ENCODE measurements around the gene FBXO10.

FBXO10 gene, protein sequence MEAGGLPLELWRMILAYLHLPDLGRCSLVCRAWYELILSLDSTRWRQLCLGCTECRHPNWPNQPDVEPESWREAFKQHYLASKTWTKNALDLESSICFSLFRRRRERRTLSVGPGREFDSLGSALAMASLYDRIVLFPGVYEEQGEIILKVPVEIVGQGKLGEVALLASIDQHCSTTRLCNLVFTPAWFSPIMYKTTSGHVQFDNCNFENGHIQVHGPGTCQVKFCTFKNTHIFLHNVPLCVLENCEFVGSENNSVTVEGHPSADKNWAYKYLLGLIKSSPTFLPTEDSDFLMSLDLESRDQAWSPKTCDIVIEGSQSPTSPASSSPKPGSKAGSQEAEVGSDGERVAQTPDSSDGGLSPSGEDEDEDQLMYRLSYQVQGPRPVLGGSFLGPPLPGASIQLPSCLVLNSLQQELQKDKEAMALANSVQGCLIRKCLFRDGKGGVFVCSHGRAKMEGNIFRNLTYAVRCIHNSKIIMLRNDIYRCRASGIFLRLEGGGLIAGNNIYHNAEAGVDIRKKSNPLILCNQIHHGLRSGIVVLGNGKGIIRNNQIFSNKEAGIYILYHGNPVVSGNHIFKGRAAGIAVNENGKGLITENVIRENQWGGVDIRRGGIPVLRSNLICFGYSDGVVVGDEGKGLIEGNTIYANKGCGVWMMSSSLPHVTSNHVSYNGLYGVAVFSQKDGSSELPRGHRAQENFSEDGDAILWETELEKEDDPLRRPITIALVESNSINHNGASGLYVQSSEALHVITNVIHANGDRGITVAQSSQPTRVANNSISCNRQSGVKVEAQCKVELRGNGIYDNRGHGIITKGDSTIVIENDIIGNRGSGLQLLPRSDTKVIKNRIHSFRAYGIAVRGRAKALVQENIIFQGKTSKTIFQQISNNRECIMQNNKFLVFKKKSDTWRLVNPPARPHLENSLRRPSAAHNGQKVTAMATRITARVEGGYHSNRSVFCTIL

DNA sequence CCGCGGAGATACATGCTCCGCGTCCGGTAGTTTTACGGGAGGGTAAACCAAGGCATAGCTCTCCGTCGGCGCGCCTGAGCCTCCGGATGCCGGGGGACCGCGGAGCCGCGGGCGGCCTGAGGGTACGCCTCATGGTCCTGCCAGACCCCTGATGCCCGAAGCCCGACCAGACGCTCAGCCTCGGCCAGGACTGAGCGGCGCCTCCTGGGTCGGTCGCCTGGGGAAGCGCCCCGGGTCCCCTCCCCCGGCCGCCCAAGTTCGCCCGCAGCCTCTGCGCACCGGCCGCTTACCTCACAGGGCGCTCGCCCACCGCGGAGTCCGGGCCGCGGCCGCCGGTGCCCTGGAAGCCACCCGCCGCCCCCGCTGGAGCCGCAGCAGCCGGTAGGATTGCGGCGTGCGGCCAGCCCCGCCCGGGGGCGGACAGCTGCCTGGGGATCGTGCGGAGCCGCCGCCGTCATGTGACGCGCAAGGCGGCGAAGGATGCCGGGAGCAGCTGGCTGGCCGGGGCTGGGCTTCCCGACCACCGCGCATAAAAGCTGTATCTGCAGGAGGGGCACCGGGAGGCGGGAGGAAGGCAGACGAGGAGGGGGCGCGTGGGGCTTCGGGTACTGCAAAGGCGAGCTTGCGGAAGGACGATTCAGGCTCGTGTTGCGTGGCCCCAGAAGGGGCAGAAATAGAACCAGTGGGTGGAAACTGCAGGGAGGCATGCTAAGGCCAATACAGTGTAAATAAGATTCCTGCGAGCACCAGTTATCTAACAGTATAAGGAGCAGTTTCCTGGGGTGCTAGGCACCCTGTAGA is at the start of gene FBXO10:
FBXO10 (minus strand) TSS at position 460 of the 801 bp plus-strand sequence. CDS start 34,612 bp downstream, outside the sequence.
- Mint-ChIP-seq H3K27me3 (peaks cover 6% of the 10 kb centered on the region), H3K4me3 (peak within 1 kb of the TSS; percentile 85), H3K9me3 (no peaks in the 10 kb centered on the region), H3K4me1 (ENCODE audit: low read depth) (peaks cover 36% of the 10 kb centered on the region), H3K36me3 (ENCODE audit: low read depth) (peaks cover 21% of the 10 kb centered on the region), H3K27ac (peak within 1 kb of the TSS; percentile 90)
- intact Hi-C loops (cut with micrococcal nuclease): no loop called here

DNA sequence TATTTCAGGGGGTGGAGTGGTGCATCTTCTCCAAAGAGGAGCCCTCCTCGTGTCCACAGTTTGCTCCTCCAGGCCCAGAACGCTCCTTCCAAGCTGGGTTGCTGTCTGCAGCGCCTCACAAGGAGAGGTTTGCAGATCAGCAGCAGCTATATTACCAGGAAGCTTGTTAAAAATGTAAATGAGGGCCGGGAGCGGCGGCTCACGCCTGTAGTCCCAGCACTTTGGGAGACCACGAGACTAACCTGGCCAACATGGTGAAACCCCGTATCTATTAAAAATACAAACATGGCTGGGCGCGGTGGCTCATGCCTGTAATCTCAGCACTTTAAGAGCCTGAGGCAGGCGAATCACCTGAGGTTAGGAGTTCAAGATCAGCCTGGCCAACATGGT is 49.6 kb upstream of the FBXO10 start:
- Mint-ChIP-seq H3K27me3 (peaks cover 2% of the 10 kb centered on the region), H3K4me3 (no peak overlapping the region), H3K4me1 (ENCODE audit: low read depth) (no peaks in the 10 kb centered on the region), H3K9me3 (no peaks in the 10 kb centered on the region), H3K36me3 (ENCODE audit: low read depth) (no peaks in the 10 kb centered on the region), H3K27ac (no peak overlapping the region)
- intact Hi-C loops (cut with micrococcal nuclease): no loop called here

DNA sequence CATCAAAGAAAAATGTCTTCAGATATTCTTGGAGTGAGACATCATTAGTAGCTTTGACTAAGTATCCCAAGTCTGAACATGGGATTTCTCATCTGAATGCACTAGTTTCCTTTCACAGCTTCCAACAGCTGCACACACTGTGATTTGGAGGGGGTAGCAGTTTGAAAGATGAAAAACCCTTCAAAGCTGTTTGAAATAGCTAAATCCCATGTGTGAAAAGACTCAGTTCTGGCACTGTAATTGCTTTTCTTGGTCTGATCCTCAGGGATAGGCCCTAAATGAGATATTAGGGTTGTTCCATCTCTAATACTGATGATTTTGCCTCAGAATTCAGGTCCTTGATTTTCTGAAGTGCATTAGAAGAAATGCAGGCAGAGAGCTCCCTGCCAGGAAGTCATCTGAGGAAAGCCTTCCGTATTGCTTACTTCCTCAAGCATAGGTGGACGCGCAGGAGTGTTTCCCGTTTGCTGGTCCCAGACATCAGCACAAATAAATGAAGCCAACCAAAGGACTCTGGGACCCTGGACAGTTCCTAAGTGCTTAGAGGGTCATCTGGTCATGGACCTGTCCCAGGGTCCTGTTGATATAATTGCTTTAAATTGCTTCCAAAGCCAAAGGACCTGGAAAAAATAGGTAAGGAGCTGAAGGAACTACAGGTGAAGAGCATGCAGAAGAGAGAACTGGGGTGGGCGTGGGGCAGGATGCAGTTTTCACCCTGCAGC is 49.0 kb upstream of the FBXO10 start:
- Mint-ChIP-seq H3K36me3 (ENCODE audit: low read depth) (no peaks in the 10 kb centered on the region), H3K27me3 (peaks cover 2% of the 10 kb centered on the region), H3K27ac (no peak overlapping the region), H3K4me1 (ENCODE audit: low read depth) (no peaks in the 10 kb centered on the region), H3K4me3 (no peak overlapping the region), H3K9me3 (no peaks in the 10 kb centered on the region)
- intact Hi-C loops (cut with micrococcal nuclease): no loop called here

GRCh38 chr9:37624073-37624472 is 47.9 kb upstream of the FBXO10 start:
- Mint-ChIP-seq H3K36me3 (ENCODE audit: low read depth) (no peaks in the 10 kb centered on the region), H3K27me3 (peaks cover 2% of the 10 kb centered on the region), H3K27ac (no peak overlapping the region), H3K4me1 (ENCODE audit: low read depth) (no peaks in the 10 kb centered on the region), H3K4me3 (no peak overlapping the region), H3K9me3 (no peaks in the 10 kb centered on the region)
- intact Hi-C loops (cut with micrococcal nuclease): no loop called here

- Mint-ChIP-seq H3K27ac (no peak overlapping the region), H3K36me3 (ENCODE audit: low read depth) (no peaks in the 10 kb centered on the region), H3K4me1 (ENCODE audit: low read depth) (no peaks in the 10 kb centered on the region), H3K27me3 (peaks cover 2% of the 10 kb centered on the region), H3K4me3 (no peak overlapping the region), H3K9me3 (no peaks in the 10 kb centered on the region)
- intact Hi-C loops (cut with micrococcal nuclease): no loop called here
Measured at GRCh38 chr9:37623267-37623666, 47.1 kb upstream of the FBXO10 start.

DNA sequence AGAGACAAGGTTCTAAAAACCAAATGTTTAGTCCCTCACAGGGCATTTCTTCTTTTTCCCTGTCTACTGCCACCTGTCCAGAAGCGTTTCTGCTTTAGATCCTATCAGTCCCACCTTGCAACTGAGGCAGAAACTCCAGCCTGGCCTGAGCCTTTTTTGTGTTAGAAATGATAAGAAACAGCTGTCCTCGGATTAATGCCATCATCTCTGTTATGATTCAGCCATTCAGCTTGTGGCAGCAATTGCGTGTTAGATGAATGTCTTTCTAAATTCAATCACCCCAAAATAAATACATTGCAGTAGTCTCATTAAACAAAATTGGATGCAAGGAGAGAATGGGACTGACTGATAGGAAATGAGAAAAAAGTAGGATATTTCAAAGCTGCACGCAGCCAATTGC is 46.3 kb upstream of the FBXO10 start:
- no peak overlapping the region for H3K4me3 Mint-ChIP-seq
- intact Hi-C loops (cut with micrococcal nuclease): no loop called here
- no peaks in the 10 kb centered on the region for H3K9me3 Mint-ChIP-seq
- no peaks in the 10 kb centered on the region for H3K4me1 Mint-ChIP-seq (ENCODE audit: low read depth)
- H3K36me3 Mint-ChIP-seq (ENCODE audit: low read depth): no peaks in the 10 kb centered on the region
- H3K27ac Mint-ChIP-seq: no peak overlapping the region
- H3K27me3 Mint-ChIP-seq: peaks cover 2% of the 10 kb centered on the region

- Mint-ChIP-seq H3K36me3 (ENCODE audit: low read depth) (no peaks in the 10 kb centered on the region), H3K27ac (no peak overlapping the region), H3K4me3 (no peak overlapping the region), H3K27me3 (peaks cover 2% of the 10 kb centered on the region), H3K4me1 (ENCODE audit: low read depth) (no peaks in the 10 kb centered on the region), H3K9me3 (no peaks in the 10 kb centered on the region)
- intact Hi-C loops (cut with micrococcal nuclease): no loop called here
Measured at GRCh38 chr9:37621273-37622121, 45.3 kb upstream of the FBXO10 start.

DNA sequence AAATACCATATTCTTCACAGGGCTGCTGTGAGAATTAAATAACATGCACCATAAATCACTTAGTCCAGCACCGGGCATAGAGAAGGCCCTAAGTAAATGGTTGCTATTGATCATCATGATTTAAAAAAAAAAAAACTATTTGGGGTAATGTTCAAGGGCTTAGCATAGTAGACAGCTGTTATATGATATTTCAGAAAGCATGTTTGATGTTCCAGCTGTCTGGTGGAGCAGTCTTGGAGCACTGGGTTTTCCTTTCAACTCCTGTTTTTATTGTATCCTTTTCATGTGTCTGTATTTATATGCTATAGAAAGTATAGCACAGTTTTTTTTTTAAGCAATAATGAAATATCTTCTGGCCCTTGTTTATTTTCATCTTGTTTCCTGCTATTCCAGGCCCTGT is 44.2 kb upstream of the FBXO10 start:
- H3K4me3 Mint-ChIP-seq: no peak overlapping the region
- no peaks in the 10 kb centered on the region for H3K36me3 Mint-ChIP-seq (ENCODE audit: low read depth)
- H3K9me3 Mint-ChIP-seq: no peaks in the 10 kb centered on the region
- intact Hi-C loops (cut with micrococcal nuclease): no loop called here
- no peak overlapping the region for H3K27ac Mint-ChIP-seq
- H3K27me3 Mint-ChIP-seq: peaks cover 2% of the 10 kb centered on the region
- H3K4me1 Mint-ChIP-seq (ENCODE audit: low read depth): no peaks in the 10 kb centered on the region

DNA sequence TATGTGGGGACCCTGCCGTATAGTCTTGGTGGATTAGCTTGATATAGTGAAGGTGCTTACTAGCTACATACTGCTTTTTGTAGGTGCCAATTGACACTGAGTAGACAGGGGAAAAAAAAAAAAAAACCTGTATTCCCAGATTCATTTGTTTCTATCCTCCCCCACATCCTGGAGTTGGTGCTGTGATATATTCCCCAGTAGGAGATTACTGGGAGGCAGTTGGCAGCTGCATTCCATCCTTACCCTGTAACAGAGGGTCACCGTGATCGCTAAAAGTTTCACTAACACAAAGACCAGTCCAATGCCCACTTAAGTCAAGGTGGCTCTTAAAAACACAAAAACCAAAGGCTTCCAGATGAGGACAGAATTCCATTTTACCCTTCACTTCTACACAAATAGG is 43.6 kb upstream of the FBXO10 start:
- no peak overlapping the region for H3K27ac Mint-ChIP-seq
- no peak overlapping the region for H3K4me3 Mint-ChIP-seq
- no peaks in the 10 kb centered on the region for H3K36me3 Mint-ChIP-seq (ENCODE audit: low read depth)
- H3K4me1 Mint-ChIP-seq (ENCODE audit: low read depth): no peaks in the 10 kb centered on the region
- H3K9me3 Mint-ChIP-seq: no peaks in the 10 kb centered on the region
- H3K27me3 Mint-ChIP-seq: peaks cover 4% of the 10 kb centered on the region
- intact Hi-C loops (cut with micrococcal nuclease): no loop called here

GRCh38 chr9:37618817-37619216 is 42.6 kb upstream of the FBXO10 start:
- intact Hi-C loops (cut with micrococcal nuclease): no loop called here
- H3K36me3 Mint-ChIP-seq (ENCODE audit: low read depth): no peaks in the 10 kb centered on the region
- H3K27me3 Mint-ChIP-seq: peaks cover 2% of the 10 kb centered on the region

DNA sequence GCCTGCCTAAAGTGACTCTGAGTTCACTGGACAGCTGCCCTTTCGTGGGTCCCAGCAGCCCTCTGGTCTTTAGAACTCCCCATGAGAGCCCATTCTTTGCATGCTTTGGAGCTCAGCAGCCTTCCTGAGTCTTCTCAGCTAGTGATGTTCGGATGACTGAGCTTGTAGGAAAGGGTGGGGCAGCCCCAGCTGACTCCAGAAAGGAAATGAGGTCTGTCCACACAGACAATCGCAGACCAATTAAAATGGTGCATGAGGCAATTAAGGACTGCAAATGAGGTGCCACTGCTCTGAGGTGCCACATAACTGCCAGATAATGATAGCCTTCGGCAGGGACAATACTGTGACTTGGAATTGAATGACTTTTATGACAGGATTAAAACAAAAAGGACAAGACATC is 41.7 kb upstream of the FBXO10 start:
- Mint-ChIP-seq H3K4me1 (ENCODE audit: low read depth) (no peaks in the 10 kb centered on the region), H3K27ac (no peak overlapping the region), H3K4me3 (no peak overlapping the region), H3K27me3 (peaks cover 2% of the 10 kb centered on the region), H3K36me3 (ENCODE audit: low read depth) (no peaks in the 10 kb centered on the region), H3K9me3 (no peaks in the 10 kb centered on the region)
- intact Hi-C loops (cut with micrococcal nuclease): no loop called here

More at GRCh38 chr9:37618817-37619216, 42.6 kb upstream of the FBXO10 start:
- Mint-ChIP-seq H3K9me3 (no peaks in the 10 kb centered on the region), H3K4me3 (no peak overlapping the region), H3K4me1 (ENCODE audit: low read depth) (no peaks in the 10 kb centered on the region), H3K27ac (no peak overlapping the region)

GRCh38 chr9:37617161-37617560 is 41.0 kb upstream of the FBXO10 start:
- no peaks in the 10 kb centered on the region for H3K4me1 Mint-ChIP-seq (ENCODE audit: low read depth)
- H3K36me3 Mint-ChIP-seq (ENCODE audit: low read depth): no peaks in the 10 kb centered on the region
- H3K27me3 Mint-ChIP-seq: peaks cover 2% of the 10 kb centered on the region
- intact Hi-C loops (cut with micrococcal nuclease): no loop called here
- H3K4me3 Mint-ChIP-seq: no peak overlapping the region
- no peak overlapping the region for H3K27ac Mint-ChIP-seq
- no peaks in the 10 kb centered on the region for H3K9me3 Mint-ChIP-seq

All from dendritic cell treated with granulocyte-macrophage colony-stimulating factor and Interleukin-4, amounts not matched to agents 40 ng/mL and 50 ng/mL, for 4 days (primary cell).